Tibial nerve (tissue), 3 donors: ENCODE data around the gene DGKD.

Experiments used
- POLR2A ChIP-seq, 2 donors: fragments of 450-650 bp; IDR thresholded peaks; one replicate each; pipeline ENCODE4 v1.6.1; 2017; ENCODE audit warnings: antibody characterized with exemption in 2 of 2, mild to moderate bottlenecking in 2 of 2, moderate library complexity in 2 of 2
- TF ChIP-seq, protein P1 (sequence below), 5 experiments: fragments of 200-600 bp in 3 of 5; fragments of 450-650 bp in 2 of 5; sonication (generic) in 3 of 5; IDR thresholded peaks; one replicate each; pipeline ENCODE4 v1.5.1; 2016 to 2019; ENCODE audit warnings: antibody characterized with exemption in 5 of 5, mild to moderate bottlenecking in 3 of 5, moderate library complexity in 2 of 5

GRCh38 chr2:233414777-233415570 lies 60.7 kb downstream of the DGKD start:
- TF ChIP-seq, protein P1, sequence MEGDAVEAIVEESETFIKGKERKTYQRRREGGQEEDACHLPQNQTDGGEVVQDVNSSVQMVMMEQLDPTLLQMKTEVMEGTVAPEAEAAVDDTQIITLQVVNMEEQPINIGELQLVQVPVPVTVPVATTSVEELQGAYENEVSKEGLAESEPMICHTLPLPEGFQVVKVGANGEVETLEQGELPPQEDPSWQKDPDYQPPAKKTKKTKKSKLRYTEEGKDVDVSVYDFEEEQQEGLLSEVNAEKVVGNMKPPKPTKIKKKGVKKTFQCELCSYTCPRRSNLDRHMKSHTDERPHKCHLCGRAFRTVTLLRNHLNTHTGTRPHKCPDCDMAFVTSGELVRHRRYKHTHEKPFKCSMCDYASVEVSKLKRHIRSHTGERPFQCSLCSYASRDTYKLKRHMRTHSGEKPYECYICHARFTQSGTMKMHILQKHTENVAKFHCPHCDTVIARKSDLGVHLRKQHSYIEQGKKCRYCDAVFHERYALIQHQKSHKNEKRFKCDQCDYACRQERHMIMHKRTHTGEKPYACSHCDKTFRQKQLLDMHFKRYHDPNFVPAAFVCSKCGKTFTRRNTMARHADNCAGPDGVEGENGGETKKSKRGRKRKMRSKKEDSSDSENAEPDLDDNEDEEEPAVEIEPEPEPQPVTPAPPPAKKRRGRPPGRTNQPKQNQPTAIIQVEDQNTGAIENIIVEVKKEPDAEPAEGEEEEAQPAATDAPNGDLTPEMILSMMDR (IDR thresholded peaks at IDR 0.05): no peak
- no peak for TF ChIP-seq POLR2A (IDR thresholded peaks at IDR 0.05)
